Astrocyte (in vitro differentiated cells and primary cell): ENCODE measurements around the gene CELF5.

Source experiments
- CTCF ChIP-seq: IDR thresholded peaks from 2 replicates; pipeline ENCODE4 v1.5.1; 2011; ENCODE audit warnings: low read depth, mild to moderate bottlenecking, inconsistent platforms, low read length, moderate library complexity; ENCODE audit not compliant: insufficient read depth
- EZH2 ChIP-seq: IDR thresholded peaks from 2 replicates; pipeline ENCODE4 v1.6.1; 2012; ENCODE audit warnings: mild to moderate bottlenecking, low read length, inconsistent platforms; ENCODE audit not compliant: insufficient read depth

DNA sequence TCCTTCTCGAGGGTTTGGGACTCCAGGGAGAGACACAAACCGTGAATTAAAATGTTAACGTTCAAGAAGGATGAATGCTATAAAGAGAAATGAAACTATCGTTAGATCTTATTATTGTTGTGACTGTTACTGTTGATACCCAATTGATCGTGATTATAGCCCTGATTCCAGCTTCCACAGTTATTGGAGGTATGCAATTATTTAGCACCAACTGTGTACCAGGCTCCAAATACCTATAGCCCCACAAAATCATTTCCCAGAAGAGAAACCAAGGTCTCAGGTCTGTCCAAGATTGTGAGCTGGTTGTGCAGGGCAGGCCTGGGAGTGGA is 111.9 kb downstream of the CELF5 start:
- TF ChIP-seq CTCF (no peak), EZH2 (no peak)
